Smooth muscle cell (in vitro differentiated cells): Measurements from ENCODE around the gene LRRC38. TPM values are rescaled to one million over a fixed set of nuclear protein-coding genes. Genes with fewer than 3 reads are reported as not detected.
A peak's percentile ranks its signal among the peaks of the same experiment; 100 is the strongest.

Experiments used
- DNase-seq: peaks from one replicate; lab custom pipeline; 2025; ENCODE audit not compliant: unreplicated experiment; lab: John Stamatoyannopoulos, UW
- H2AFZ ChIP-seq: fragments of 200-600 bp; sonication (generic); 2 replicates; pipeline ENCODE4 v1.6.0; 2016; ENCODE audit warnings: antibody characterized with exemption, low read depth, mild to moderate bottlenecking
- H3F3A ChIP-seq: fragments of 200-600 bp; sonication (generic); 2 replicates; pipeline ENCODE4 v1.6.0; 2017; ENCODE audit warnings: antibody characterized with exemption, low read depth
- H3K27ac ChIP-seq: fragments of 200-600 bp; sonication (generic); 2 replicates; pipeline ENCODE4 v1.5.1; 2016; ENCODE audit warnings: low read depth, mild to moderate bottlenecking
- H3K27me3 ChIP-seq: fragments of 200-600 bp; sonication (generic); 2 replicates; pipeline ENCODE4 v1.6.1; 2016; ENCODE audit warnings: low read depth, mild to moderate bottlenecking
- H3K36me3 ChIP-seq: fragments of 200-600 bp; sonication (generic); 2 replicates; pipeline ENCODE4 v1.5.1; 2016; ENCODE audit warnings: low read depth
- H3K4me1 ChIP-seq: fragments of 200-600 bp; sonication (generic); 2 replicates; pipeline ENCODE4 v1.5.1; 2016; ENCODE audit warnings: low read depth
- H3K4me2 ChIP-seq: fragments of 200-600 bp; sonication (generic); 2 replicates; pipeline ENCODE4 v1.6.0; 2016; ENCODE audit warnings: mild to moderate bottlenecking
- H3K4me3 ChIP-seq: fragments of 200-600 bp; sonication (generic); 2 replicates; pipeline ENCODE4 v1.5.1; 2016; ENCODE audit warnings: mild to moderate bottlenecking
- H3K79me2 ChIP-seq: fragments of 200-600 bp; sonication (generic); 2 replicates; pipeline ENCODE4 v1.6.0; 2016; ENCODE audit warnings: low read depth, mild to moderate bottlenecking
- H3K9ac ChIP-seq: fragments of 200-600 bp; sonication (generic); 2 replicates; pipeline ENCODE4 v1.6.0; 2016; ENCODE audit warnings: low read depth
- H3K9me3 ChIP-seq: fragments of 200-600 bp; sonication (generic); replicated peaks from 2 replicates; pipeline ENCODE4 v1.5.1; 2016; ENCODE audit warnings: low read depth
- H4K20me1 ChIP-seq: fragments of 200-600 bp; sonication (generic); 2 replicates; pipeline ENCODE4 v1.6.0; 2016; ENCODE audit warnings: low read depth
- CTCF ChIP-seq: fragments of 200-600 bp; sonication (generic); IDR thresholded peaks from 2 replicates; pipeline ENCODE4 v1.5.1; 2017; ENCODE audit warnings: borderline replicate concordance, mild to moderate bottlenecking, antibody characterized with exemption; ENCODE audit not compliant: insufficient read depth, poor library complexity, severe bottlenecking
- WGBS: methylation state at CpG from one replicate; pipeline ENCODE4 v1.1.7; 2016; ENCODE audit warnings: low lambda C conversion rate; 5-methylcytosine and 5-hydroxymethylcytosine counted together
- polyA plus RNA-seq: library from polyadenylated mRNA; unstranded; fragments of >200 nt; fragmentation: Nextera tagmentation; extraction: Ambion mirVana; gene quantifications from 2 replicates; pipeline ENCODE4 v1.2.1, GENCODE V29; 2016
- total RNA-seq: library from RNA; depleted of rRNA; stranded (reverse); fragments of >200 nt; gene quantifications from 2 replicates; pipeline ENCODE4 v1.2.3, GENCODE V29; 2014

Gene LRRC38
- total and polyA plus RNA-seq, 2 experiments from 2014 or later, result 0.39 TPM; not detected in 1

GRCh38 chr1:13541435-13542215 lies 27.8 kb upstream of the LRRC38 start:
- H3K4me1 ChIP-seq, result no peaks in the 10 kb centered on the region
- H3K27ac ChIP-seq, result no peak overlapping the region
- no peaks in the 10 kb centered on the region for H4K20me1 ChIP-seq
- H2AFZ ChIP-seq, result no peak overlapping the region
- no peaks in the 10 kb centered on the region for H3K27me3 ChIP-seq
- H3K9me3 ChIP-seq, result no peaks in the 10 kb centered on the region
- H3K79me2 ChIP-seq, result no peaks in the 10 kb centered on the region
- DNase-seq, result no peak
- no peak overlapping the region for H3K4me3 ChIP-seq
- no peaks in the 10 kb centered on the region for H3K36me3 ChIP-seq
- WGBS, result 88% methylated on average over 13 of the region's 13 CpGs
- TF ChIP-seq CTCF, result no peak
- H3K9ac ChIP-seq, result no peak overlapping the region
- no peaks in the 10 kb centered on the region for H3F3A ChIP-seq
- no peak overlapping the region for H3K4me2 ChIP-seq

GRCh38 chr1:13540866-13541265 lies 27.1 kb upstream of the LRRC38 start:
- Histone ChIP-seq H3K4me3 (no peak overlapping the region), H3K9me3 (no peaks in the 10 kb centered on the region), H3K4me2 (no peak overlapping the region), H2AFZ (no peak overlapping the region), H4K20me1 (no peaks in the 10 kb centered on the region), H3K9ac (no peak overlapping the region), H3K27ac (no peak overlapping the region), H3K36me3 (no peaks in the 10 kb centered on the region), H3K27me3 (no peaks in the 10 kb centered on the region), H3K4me1 (no peaks in the 10 kb centered on the region), H3F3A (no peaks in the 10 kb centered on the region), H3K79me2 (no peaks in the 10 kb centered on the region)
- 55% methylated on average over 8 of the region's 8 CpGs for WGBS
- no peak for DNase-seq
- no peak for TF ChIP-seq CTCF

- Histone ChIP-seq H3K4me2 (no peak overlapping the region), H3K79me2 (no peaks in the 10 kb centered on the region), H3F3A (no peaks in the 10 kb centered on the region), H3K36me3 (no peaks in the 10 kb centered on the region), H3K27me3 (no peaks in the 10 kb centered on the region), H3K4me1 (no peaks in the 10 kb centered on the region), H3K9me3 (no peaks in the 10 kb centered on the region), H3K4me3 (no peak overlapping the region), H3K9ac (no peak overlapping the region), H4K20me1 (no peaks in the 10 kb centered on the region), H3K27ac (no peak overlapping the region), H2AFZ (no peak overlapping the region)
- 75% methylated on average over 2 of the region's 2 CpGs for WGBS
- peak; percentile 27 for TF ChIP-seq CTCF
- DNase-seq, result no peak
Observed at GRCh38 chr1:13539683-13540082, 25.9 kb upstream of the LRRC38 start.

- no peaks in the 10 kb centered on the region for H3K9me3 ChIP-seq
- H3F3A ChIP-seq, result no peaks in the 10 kb centered on the region
- H3K4me1 ChIP-seq, result no peaks in the 10 kb centered on the region
- no peak overlapping the region for H3K4me3 ChIP-seq
- no peaks in the 10 kb centered on the region for H4K20me1 ChIP-seq
- no peak for TF ChIP-seq CTCF
- H3K9ac ChIP-seq, result no peak overlapping the region
- H3K36me3 ChIP-seq, result no peaks in the 10 kb centered on the region
- no peak overlapping the region for H2AFZ ChIP-seq
- DNase-seq, result no peak
- no peak overlapping the region for H3K4me2 ChIP-seq
- H3K27ac ChIP-seq, result no peak overlapping the region
- H3K27me3 ChIP-seq, result no peaks in the 10 kb centered on the region
- WGBS, result 100% methylated on average over 2 of the region's 2 CpGs
- H3K79me2 ChIP-seq, result no peaks in the 10 kb centered on the region
Observed at GRCh38 chr1:13538832-13539231, 25.0 kb upstream of the LRRC38 start.
